Body of pancreas (tissue), 4 donors: ENCODE results near the gene MRPL51.

Experiments used
- POLR2A ChIP-seq, 3 donors: fragments of 450-650 bp; IDR thresholded peaks; one replicate each; pipeline ENCODE4 v1.6.1; 2016; ENCODE audit warnings: antibody characterized with exemption in 3 of 3, mild to moderate bottlenecking in 2 of 3
- TF ChIP-seq, protein P1 (sequence below), 7 experiments: fragments of 450-650 bp in 4 of 7; fragments of 200-600 bp in 3 of 7; sonication (generic) in 3 of 7; IDR thresholded peaks; one replicate each; pipeline ENCODE4 v1.5.1; 2016 to 2019; ENCODE audit warnings: antibody characterized with exemption in 7 of 7

DNA sequence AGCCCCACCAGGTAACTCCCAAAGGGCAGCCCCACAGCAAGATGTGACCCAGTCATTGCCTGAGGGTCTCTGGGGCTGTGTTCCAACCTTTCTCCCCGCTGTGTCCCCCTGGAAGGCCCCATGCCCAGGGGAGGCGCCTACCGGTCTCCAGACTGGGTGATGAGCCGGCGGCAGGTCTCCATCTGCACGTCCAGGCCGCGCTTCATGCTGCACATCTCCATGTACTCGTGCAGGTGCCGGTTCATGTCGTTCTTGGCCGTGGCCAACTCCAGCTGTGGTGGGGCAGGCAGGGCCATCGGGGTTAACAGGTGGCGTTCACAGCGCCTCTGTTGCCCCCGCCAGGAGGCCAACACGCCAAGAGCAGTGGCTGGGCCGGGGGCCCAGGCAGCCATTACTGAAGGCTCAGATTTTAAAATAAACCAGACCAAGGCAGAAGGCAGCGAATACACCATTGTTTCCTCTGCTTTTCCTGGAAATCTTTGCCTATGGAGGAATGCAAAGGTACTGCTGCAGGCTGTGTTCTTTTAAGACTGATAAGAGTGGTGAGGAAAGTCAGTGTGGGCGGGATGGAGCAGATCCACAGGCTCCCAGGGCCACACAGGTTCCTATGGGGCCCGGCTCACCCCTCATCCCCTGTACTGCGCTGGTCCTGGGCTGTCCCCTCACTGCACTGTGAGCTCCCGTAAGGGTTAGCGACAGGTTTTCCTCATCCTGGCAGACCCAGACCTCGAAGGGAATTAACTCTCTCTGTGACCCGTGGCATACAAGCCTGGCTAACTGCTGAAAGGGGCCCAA lies 48.5 kb upstream of the MRPL51 start:
- TF ChIP-seq, protein P1, sequence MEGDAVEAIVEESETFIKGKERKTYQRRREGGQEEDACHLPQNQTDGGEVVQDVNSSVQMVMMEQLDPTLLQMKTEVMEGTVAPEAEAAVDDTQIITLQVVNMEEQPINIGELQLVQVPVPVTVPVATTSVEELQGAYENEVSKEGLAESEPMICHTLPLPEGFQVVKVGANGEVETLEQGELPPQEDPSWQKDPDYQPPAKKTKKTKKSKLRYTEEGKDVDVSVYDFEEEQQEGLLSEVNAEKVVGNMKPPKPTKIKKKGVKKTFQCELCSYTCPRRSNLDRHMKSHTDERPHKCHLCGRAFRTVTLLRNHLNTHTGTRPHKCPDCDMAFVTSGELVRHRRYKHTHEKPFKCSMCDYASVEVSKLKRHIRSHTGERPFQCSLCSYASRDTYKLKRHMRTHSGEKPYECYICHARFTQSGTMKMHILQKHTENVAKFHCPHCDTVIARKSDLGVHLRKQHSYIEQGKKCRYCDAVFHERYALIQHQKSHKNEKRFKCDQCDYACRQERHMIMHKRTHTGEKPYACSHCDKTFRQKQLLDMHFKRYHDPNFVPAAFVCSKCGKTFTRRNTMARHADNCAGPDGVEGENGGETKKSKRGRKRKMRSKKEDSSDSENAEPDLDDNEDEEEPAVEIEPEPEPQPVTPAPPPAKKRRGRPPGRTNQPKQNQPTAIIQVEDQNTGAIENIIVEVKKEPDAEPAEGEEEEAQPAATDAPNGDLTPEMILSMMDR (IDR thresholded peaks at IDR 0.05), result no peak
- TF ChIP-seq POLR2A (IDR thresholded peaks at IDR 0.05), result no peak
